Measurements from ENCODE around the gene ZNF764. TPM values are rescaled to one million over a fixed set of nuclear protein-coding genes. Genes with fewer than 3 reads are reported as not detected.

The ZNF764 gene
- total RNA-seq, 2 donors from 2014 or later = 8.3 to 23.7 TPM

DNA sequence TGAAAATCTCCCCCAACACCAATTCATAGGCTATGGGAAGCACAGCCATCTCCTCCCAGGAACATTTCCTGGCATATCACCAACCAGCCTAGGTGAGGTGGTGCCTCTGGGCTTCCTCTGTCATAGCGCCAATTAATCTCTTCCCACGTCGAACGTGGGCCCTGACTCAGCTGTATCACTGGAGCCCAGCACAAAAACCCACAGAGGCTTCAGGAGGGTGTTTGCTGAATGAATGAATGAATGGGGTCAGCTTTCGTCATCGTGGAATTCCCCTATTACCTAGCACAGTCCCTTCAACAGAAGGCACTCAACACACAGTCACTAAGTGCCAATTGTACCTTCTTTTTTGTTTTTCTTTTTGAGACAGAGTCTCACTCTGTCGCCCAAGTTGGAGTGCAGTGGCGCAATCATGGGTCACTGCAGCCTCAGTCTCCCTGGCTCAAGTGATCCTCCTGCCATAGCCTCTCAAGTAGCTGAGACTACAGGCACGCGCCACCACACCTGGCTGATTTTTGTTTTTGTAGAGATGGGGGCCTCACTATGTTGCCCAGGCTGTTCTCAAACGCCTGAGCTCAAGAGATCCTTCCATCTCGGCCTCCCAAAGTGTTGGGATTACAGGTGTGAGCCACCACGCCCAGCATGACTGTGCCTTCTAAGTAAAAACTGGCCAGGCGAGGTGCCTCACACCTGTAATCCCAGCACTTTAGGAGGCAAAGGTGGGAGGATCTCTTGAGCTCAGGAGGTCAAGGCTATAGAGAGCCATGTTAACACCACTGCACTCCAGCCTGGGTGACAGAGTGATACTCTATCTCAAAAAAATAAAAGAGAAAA is 9.2 kb upstream of the ZNF764 start:
- H3K4me1 ChIP-seq = peaks cover 15% of the 10 kb centered on the region
- H3K27me3 ChIP-seq = no peaks in the 10 kb centered on the region
- H3K9me3 ChIP-seq = no peaks in the 10 kb centered on the region
- peak overlapping the region in 2 of 4 donors; percentile 2 to 32 for H3K27ac ChIP-seq
- no peak for TF ChIP-seq POLR2A (IDR thresholded peaks at IDR 0.05)
- TF ChIP-seq, protein P1, sequence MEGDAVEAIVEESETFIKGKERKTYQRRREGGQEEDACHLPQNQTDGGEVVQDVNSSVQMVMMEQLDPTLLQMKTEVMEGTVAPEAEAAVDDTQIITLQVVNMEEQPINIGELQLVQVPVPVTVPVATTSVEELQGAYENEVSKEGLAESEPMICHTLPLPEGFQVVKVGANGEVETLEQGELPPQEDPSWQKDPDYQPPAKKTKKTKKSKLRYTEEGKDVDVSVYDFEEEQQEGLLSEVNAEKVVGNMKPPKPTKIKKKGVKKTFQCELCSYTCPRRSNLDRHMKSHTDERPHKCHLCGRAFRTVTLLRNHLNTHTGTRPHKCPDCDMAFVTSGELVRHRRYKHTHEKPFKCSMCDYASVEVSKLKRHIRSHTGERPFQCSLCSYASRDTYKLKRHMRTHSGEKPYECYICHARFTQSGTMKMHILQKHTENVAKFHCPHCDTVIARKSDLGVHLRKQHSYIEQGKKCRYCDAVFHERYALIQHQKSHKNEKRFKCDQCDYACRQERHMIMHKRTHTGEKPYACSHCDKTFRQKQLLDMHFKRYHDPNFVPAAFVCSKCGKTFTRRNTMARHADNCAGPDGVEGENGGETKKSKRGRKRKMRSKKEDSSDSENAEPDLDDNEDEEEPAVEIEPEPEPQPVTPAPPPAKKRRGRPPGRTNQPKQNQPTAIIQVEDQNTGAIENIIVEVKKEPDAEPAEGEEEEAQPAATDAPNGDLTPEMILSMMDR (IDR thresholded peaks at IDR 0.05) = no peak
- 69 to 71% methylated on average over 13 to 14 of the region's 14 CpGs for WGBS, 2 donors
- ATAC-seq (no peak), DNase-seq (peak in 1 of 4 donors; percentile 35)
- H3K36me3 ChIP-seq (replicated peaks in 1 of 2; ENCODE audit: insufficient read depth in 1 of 2, low read depth in 2 of 2) = no peaks in the 10 kb centered on the region
- intact Hi-C loops (cut with DNase I) = no loop called here
- H3K4me3 ChIP-seq = no peak overlapping the region

GRCh38 chr16:30566531-30566930 is 8.4 kb upstream of the ZNF764 start:
- H3K27me3 ChIP-seq = no peaks in the 10 kb centered on the region
- no peak overlapping the region for H3K27ac ChIP-seq
- peaks cover 12% of the 10 kb centered on the region for H3K4me1 ChIP-seq
- 84 to 91% methylated on average over 4 of the region's 4 CpGs for WGBS, 2 donors
- no peaks in the 10 kb centered on the region for H3K36me3 ChIP-seq (replicated peaks in 1 of 2; ENCODE audit: insufficient read depth in 1 of 2, low read depth in 2 of 2)
- intact Hi-C loops (cut with DNase I) = no loop called here
- no peaks in the 10 kb centered on the region for H3K9me3 ChIP-seq
- ATAC-seq (no peak), DNase-seq (no peak)
- TF ChIP-seq, protein P1 (IDR thresholded peaks at IDR 0.05) = no peak
- TF ChIP-seq POLR2A (IDR thresholded peaks at IDR 0.05) = no peak
- H3K4me3 ChIP-seq = no peak overlapping the region

DNA sequence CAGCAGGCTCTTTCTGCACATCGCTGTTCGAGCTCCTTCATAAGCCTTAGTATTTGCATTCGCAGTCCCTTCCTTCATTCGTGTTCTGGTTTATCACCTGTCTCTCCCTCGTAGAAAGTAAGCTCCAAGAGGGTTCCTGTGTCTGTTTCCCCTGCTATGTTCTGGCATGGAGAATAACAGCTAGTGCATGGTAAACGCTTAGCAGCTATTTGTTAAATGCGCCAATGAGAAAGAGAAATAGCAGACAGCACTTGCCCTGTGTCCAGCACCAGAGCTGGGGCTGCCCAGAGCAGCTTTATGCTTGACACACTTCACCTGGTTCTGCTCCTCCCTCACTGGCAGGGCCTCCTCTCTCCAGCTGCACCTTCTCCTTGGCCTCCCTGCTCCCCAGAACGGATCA is 7.8 kb upstream of the ZNF764 start:
- 47 to 56% methylated on average over 8 of the region's 8 CpGs for WGBS, 2 donors
- Histone ChIP-seq H3K27ac (no peak overlapping the region), H3K9me3 (no peaks in the 10 kb centered on the region), H3K4me1 (peaks cover 16% of the 10 kb centered on the region), H3K27me3 (no peaks in the 10 kb centered on the region), H3K4me3 (no peak overlapping the region), H3K36me3 (replicated peaks in 1 of 2; ENCODE audit: insufficient read depth in 1 of 2, low read depth in 2 of 2) (no peaks in the 10 kb centered on the region)
- ATAC-seq = no peak
- intact Hi-C loops (cut with DNase I) = no loop called here
- TF ChIP-seq, protein P1 (IDR thresholded peaks at IDR 0.05) = no peak
- no peak for TF ChIP-seq POLR2A (IDR thresholded peaks at IDR 0.05)
- DNase-seq = no peak

- no peaks in the 10 kb centered on the region for H3K36me3 ChIP-seq (replicated peaks in 1 of 2; ENCODE audit: insufficient read depth in 1 of 2, low read depth in 2 of 2)
- DNase-seq (no peak), ATAC-seq (no peak)
- no peaks in the 10 kb centered on the region for H3K9me3 ChIP-seq
- H3K4me3 ChIP-seq = no peak overlapping the region
- TF ChIP-seq, protein P1 (IDR thresholded peaks at IDR 0.05) = no peak
- no peak for TF ChIP-seq POLR2A (IDR thresholded peaks at IDR 0.05)
- intact Hi-C loops (cut with DNase I) = no loop called here
- H3K27ac ChIP-seq = no peak overlapping the region
- 66 to 67% methylated on average over 7 of the region's 7 CpGs for WGBS, 2 donors
- peaks cover 14% of the 10 kb centered on the region for H3K4me1 ChIP-seq
- no peaks in the 10 kb centered on the region for H3K27me3 ChIP-seq
Observed at GRCh38 chr16:30565526-30565925, 7.4 kb upstream of the ZNF764 start.

DNA sequence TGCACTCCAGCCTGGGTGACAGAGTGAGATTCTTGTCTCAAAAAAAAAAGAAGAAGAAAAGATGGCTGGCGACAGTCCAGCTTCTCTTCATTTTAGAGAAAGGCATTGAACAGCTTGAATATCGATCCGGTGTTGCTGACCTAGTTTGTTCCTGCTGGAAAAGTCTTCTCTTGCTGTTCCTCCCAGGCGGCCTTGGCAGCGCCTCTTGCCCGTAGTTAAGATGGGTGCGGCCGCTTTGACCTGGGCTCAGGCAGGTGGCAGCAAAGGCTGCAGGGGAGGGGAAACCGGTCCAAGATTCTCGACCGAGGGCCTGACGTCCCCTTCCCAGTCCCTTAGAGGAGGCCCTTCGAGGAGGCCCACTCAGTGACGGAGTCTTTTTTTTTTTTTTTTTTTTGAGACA is 3.8 kb upstream of the ZNF764 start:
- Histone ChIP-seq H3K36me3 (replicated peaks in 1 of 2; ENCODE audit: insufficient read depth in 1 of 2, low read depth in 2 of 2) (no peaks in the 10 kb centered on the region), H3K27me3 (no peaks in the 10 kb centered on the region), H3K9me3 (no peaks in the 10 kb centered on the region), H3K27ac (no peak overlapping the region), H3K4me3 (no peak overlapping the region), H3K4me1 (peaks cover 16% of the 10 kb centered on the region)
- ATAC-seq (no peak), DNase-seq (no peak)
- TF ChIP-seq, protein P1 (IDR thresholded peaks at IDR 0.05) = no peak
- TF ChIP-seq POLR2A (IDR thresholded peaks at IDR 0.05) = no peak
- intact Hi-C loops (cut with DNase I) = no loop called here
- WGBS, 2 donors = 75 to 79% methylated on average over 10 to 14 of the region's 14 CpGs
